Muscle layer of duodenum (tissue), 2 donors: ENCODE data around the gene DSCAM.

ENCODE experiments used
- H3K27ac ChIP-seq: one replicate; pipeline ENCODE4 v1.7.0; 2013; ENCODE audit warnings: mild to moderate bottlenecking, low read length
- H3K27me3 ChIP-seq: one replicate; pipeline ENCODE4 v1.7.0; 2013; ENCODE audit warnings: low read depth, mild to moderate bottlenecking, control low read depth, low read length
- H3K36me3 ChIP-seq, 2 donors: one replicate each; pipeline ENCODE4 v1.7.0; 2013; ENCODE audit warnings: low read length in 2 of 2, control low read depth in 1 of 2, mild to moderate bottlenecking in 1 of 2; ENCODE audit not compliant: insufficient read depth in 2 of 2, control insufficient read depth in 1 of 2
- H3K4me1 ChIP-seq, 2 donors: one replicate each; pipeline ENCODE4 v1.7.0; 2013; ENCODE audit warnings: low read length in 2 of 2, mild to moderate bottlenecking in 2 of 2, control low read depth in 1 of 2, moderate library complexity in 1 of 2; ENCODE audit not compliant: insufficient read depth in 2 of 2, control insufficient read depth in 1 of 2
- H3K4me3 ChIP-seq, 2 donors: one replicate each; pipeline ENCODE4 v1.7.0; 2013; ENCODE audit warnings: low read length in 2 of 2, low read depth in 1 of 2, mild to moderate bottlenecking in 1 of 2
- H3K9me3 ChIP-seq, 2 donors: one replicate each; pipeline ENCODE4 v1.7.0; 2013; ENCODE audit warnings: low read length in 2 of 2, control low read depth in 1 of 2, mild to moderate bottlenecking in 1 of 2; ENCODE audit not compliant: control insufficient read depth in 1 of 2
- donor health status: healthy.

The DSCAM gene

GRCh38 chr21:40704141-40704540 is 142.8 kb downstream of the DSCAM start:
- H3K36me3 ChIP-seq, result no peaks in the 10 kb centered on the region
- H3K4me1 ChIP-seq, result no peaks in the 10 kb centered on the region
- no peaks in the 10 kb centered on the region for H3K27me3 ChIP-seq
- H3K27ac ChIP-seq, result no peak overlapping the region
- no peak overlapping the region for H3K4me3 ChIP-seq
- peaks cover 0 to 4% of the 10 kb centered on the region in 2 donors for H3K9me3 ChIP-seq

GRCh38 chr21:40699366-40699765 is 147.6 kb downstream of the DSCAM start:
- no peak overlapping the region for H3K27ac ChIP-seq
- no peaks in the 10 kb centered on the region for H3K4me1 ChIP-seq
- H3K4me3 ChIP-seq, result no peak overlapping the region
- H3K9me3 ChIP-seq, result peaks cover 0 to 4% of the 10 kb centered on the region in 2 donors
- H3K36me3 ChIP-seq, result no peaks in the 10 kb centered on the region
- H3K27me3 ChIP-seq, result no peaks in the 10 kb centered on the region

GRCh38 chr21:40696246-40696645 is 150.7 kb downstream of the DSCAM start:
- Histone ChIP-seq H3K4me3 (no peak overlapping the region), H3K36me3 (no peaks in the 10 kb centered on the region), H3K9me3 (peaks cover 0 to 4% of the 10 kb centered on the region in 2 donors), H3K27ac (no peak overlapping the region), H3K27me3 (no peaks in the 10 kb centered on the region), H3K4me1 (no peaks in the 10 kb centered on the region)

- H3K4me1 ChIP-seq, result no peaks in the 10 kb centered on the region
- no peaks in the 10 kb centered on the region for H3K36me3 ChIP-seq
- H3K27me3 ChIP-seq, result no peaks in the 10 kb centered on the region
- no peaks in the 10 kb centered on the region for H3K9me3 ChIP-seq
- H3K4me3 ChIP-seq, result no peak overlapping the region
- no peak overlapping the region for H3K27ac ChIP-seq
Observed at GRCh38 chr21:40689840-40690360, 157.1 kb downstream of the DSCAM start.

GRCh38 chr21:40689217-40689616 is 157.7 kb downstream of the DSCAM start:
- Histone ChIP-seq H3K4me1 (no peaks in the 10 kb centered on the region), H3K27me3 (no peaks in the 10 kb centered on the region), H3K4me3 (no peak overlapping the region), H3K36me3 (no peaks in the 10 kb centered on the region), H3K9me3 (no peaks in the 10 kb centered on the region), H3K27ac (no peak overlapping the region)

- H3K9me3 ChIP-seq, result no peaks in the 10 kb centered on the region
- H3K27ac ChIP-seq, result no peak overlapping the region
- no peaks in the 10 kb centered on the region for H3K4me1 ChIP-seq
- no peaks in the 10 kb centered on the region for H3K27me3 ChIP-seq
- H3K36me3 ChIP-seq, result no peaks in the 10 kb centered on the region
- no peak overlapping the region for H3K4me3 ChIP-seq
Observed at GRCh38 chr21:40688106-40688864, 158.7 kb downstream of the DSCAM start.

GRCh38 chr21:40687625-40688024 is 159.3 kb downstream of the DSCAM start:
- no peaks in the 10 kb centered on the region for H3K4me1 ChIP-seq
- no peak overlapping the region for H3K27ac ChIP-seq
- peaks cover 0 to 4% of the 10 kb centered on the region in 2 donors for H3K9me3 ChIP-seq
- no peaks in the 10 kb centered on the region for H3K27me3 ChIP-seq
- H3K4me3 ChIP-seq, result no peak overlapping the region
- no peaks in the 10 kb centered on the region for H3K36me3 ChIP-seq

- H3K27me3 ChIP-seq, result no peaks in the 10 kb centered on the region
- peaks cover 0 to 4% of the 10 kb centered on the region in 2 donors for H3K9me3 ChIP-seq
- no peaks in the 10 kb centered on the region for H3K36me3 ChIP-seq
- H3K4me3 ChIP-seq, result no peak overlapping the region
- H3K27ac ChIP-seq, result no peak overlapping the region
- no peaks in the 10 kb centered on the region for H3K4me1 ChIP-seq
Observed at GRCh38 chr21:40686526-40686925, 160.4 kb downstream of the DSCAM start.

- Histone ChIP-seq H3K27me3 (no peaks in the 10 kb centered on the region), H3K27ac (no peak overlapping the region), H3K36me3 (no peaks in the 10 kb centered on the region), H3K4me3 (no peak overlapping the region), H3K4me1 (no peaks in the 10 kb centered on the region), H3K9me3 (peaks cover 0 to 4% of the 10 kb centered on the region in 2 donors)
Observed at GRCh38 chr21:40685141-40685540, 161.8 kb downstream of the DSCAM start.

GRCh38 chr21:40684726-40685125 is 162.2 kb downstream of the DSCAM start:
- H3K4me3 ChIP-seq, result no peak overlapping the region
- H3K27ac ChIP-seq, result no peak overlapping the region

GRCh38 chr21:40683349-40683748 is 163.6 kb downstream of the DSCAM start:
- Histone ChIP-seq H3K4me3 (no peak overlapping the region), H3K9me3 (peaks cover 0 to 4% of the 10 kb centered on the region in 2 donors), H3K36me3 (no peaks in the 10 kb centered on the region), H3K4me1 (no peaks in the 10 kb centered on the region), H3K27ac (no peak overlapping the region), H3K27me3 (no peaks in the 10 kb centered on the region)

More at GRCh38 chr21:40684726-40685125, 162.2 kb downstream of the DSCAM start:
- Histone ChIP-seq H3K36me3 (no peaks in the 10 kb centered on the region), H3K9me3 (peaks cover 0 to 4% of the 10 kb centered on the region in 2 donors), H3K27me3 (no peaks in the 10 kb centered on the region), H3K4me1 (no peaks in the 10 kb centered on the region)
